GM21367 (cell line): ENCODE measurements around the gene GATA3.
A peak's percentile ranks its signal among the peaks of the same experiment; 100 is the strongest.

Source experiments
- ATAC-seq: cut with Tn5 transposase; IDR thresholded peaks from one replicate; pipeline ENCODE4 v1.9.1; 2021; ENCODE audit not compliant: unreplicated experiment

GATA3 gene

DNA sequence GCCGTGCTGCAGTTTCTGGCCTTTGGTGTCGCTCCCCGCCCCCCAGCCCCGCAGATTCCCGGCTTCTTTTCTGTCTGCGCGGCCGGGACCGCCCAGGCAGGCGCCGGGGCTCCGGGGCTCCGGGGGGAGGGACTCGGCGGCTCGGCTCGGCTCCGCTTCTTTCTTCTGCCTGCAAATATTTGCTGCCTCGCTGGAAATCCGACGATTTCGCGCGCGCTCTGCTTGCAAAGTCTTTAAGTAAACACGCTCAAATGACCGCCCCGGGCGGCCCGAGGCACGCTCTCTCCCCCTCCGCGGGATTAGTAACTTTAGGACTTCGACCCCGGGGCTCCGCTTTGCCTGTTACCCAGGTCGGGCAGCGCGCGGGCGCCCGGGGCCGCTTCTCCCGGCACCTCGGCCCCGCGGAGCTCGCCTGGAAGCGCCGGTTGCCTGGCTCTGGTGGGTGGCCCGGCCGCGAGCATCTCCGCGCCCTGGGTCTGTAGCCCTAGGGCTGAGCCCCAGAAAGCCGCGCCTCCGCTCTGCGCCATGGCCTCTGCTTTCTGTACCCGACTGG, 3.9 kb upstream of the GATA3 start:
- ATAC-seq = no peak

DNA sequence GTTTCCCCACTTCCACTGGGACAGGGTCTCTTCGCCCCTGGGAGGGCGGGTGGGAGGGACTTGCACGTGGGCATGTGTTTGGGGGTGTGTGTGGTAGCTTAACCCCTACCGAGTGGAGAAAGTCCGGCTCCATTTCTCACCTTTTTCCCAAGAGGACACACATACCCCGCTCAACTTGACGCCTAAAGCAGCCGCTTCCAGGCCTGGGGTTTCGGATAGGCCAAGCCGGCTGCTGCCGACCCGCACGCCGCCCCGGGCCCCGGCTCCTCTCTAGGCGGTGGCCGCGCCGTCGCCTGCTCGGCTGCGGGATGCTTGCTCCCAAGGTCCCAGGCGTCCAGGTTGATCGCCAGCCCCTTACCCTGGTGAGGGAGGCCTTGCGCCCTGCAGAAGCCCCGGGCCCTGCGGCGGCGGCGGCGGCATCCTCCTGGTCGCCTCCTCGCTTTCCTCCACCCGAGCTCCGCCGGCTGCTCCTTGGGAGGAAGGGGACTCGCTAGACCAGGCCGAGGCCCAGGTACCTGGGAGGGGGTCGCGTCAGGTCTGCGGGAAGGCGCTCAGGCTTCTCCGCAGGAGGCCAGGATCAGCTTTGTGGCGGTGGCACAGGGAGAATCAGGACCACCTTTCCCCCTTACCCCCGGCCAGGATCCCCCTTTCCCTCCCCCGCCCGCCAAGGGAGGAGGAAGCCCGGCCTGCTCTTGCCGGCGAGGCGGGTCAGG, 3.2 kb upstream of the GATA3 start:
- ATAC-seq = no peak

DNA sequence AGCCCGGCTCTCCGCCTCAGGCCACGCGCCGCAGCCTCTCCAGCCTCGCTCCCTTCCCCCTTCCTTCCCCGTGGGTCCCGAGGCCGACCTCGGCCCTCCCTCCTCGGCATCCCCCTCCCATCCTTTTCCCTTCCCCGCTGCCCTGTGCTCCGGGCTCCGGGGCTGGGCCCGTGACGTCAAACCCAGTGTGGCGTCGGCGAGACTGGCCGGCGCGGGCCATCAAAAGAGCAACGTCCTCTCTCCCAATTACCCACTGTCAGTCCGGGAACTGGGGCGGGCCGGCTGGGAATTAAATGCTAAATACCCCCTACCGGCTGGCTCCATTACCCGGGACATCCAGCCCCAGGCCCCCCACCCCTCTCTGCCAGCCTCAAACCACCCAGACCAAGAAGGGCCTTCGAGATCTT, 2.6 kb upstream of the GATA3 start:
- no peak for ATAC-seq

DNA sequence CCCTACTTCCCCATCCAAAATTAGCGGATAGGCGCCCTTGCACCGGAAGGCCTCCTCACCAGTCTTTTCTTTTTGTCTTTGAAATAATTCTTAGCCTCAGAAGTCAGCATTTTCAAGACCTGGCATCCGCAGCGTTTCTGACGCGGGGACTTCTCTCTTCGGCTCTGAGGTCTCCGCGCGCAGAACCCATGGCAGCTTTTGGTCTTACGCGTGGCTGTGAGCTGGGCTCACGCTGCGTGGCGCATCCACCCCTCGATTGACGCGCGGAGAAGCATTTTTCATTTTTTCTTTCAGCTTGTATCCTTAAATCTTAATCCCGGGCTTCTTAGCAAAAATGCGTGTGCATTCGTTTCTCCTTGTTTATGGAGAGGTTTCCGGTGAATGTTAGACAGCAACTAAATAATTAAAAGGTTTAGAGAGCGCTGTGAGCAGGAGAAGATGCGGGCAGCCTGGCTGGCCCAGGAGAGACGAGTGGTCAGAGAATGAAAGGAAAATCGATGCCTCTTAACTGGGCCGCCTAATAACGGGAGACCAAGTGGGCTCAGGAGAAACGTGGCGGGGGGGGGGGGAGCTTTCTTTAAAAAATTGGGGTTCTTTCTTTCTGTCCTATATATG, 2.0 kb upstream of the GATA3 start:
- no peak for ATAC-seq

DNA sequence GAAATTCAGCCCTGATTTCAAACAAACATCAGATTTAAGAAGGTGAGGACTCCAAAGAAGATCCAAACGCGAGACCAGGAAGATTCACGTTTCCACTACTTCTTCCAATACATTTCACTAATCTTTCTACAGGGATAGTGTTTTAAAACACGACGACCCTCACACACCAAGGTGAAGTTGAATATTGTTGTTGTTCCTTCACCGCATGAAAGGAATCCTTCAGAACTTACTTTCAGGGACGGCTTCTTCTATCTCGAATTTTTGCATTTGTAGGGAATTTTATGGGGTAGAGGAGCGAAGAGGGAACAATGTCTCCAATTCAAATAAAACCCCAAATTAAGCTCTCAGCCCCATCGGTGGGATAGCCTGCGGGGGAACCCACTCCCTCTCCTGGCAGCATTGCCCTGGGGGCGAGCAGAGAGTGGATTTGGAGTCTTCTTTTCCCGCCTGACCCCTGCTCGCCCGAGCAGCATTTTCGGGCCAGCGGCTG, 1.5 kb upstream of the GATA3 start:
- no peak for ATAC-seq

DNA sequence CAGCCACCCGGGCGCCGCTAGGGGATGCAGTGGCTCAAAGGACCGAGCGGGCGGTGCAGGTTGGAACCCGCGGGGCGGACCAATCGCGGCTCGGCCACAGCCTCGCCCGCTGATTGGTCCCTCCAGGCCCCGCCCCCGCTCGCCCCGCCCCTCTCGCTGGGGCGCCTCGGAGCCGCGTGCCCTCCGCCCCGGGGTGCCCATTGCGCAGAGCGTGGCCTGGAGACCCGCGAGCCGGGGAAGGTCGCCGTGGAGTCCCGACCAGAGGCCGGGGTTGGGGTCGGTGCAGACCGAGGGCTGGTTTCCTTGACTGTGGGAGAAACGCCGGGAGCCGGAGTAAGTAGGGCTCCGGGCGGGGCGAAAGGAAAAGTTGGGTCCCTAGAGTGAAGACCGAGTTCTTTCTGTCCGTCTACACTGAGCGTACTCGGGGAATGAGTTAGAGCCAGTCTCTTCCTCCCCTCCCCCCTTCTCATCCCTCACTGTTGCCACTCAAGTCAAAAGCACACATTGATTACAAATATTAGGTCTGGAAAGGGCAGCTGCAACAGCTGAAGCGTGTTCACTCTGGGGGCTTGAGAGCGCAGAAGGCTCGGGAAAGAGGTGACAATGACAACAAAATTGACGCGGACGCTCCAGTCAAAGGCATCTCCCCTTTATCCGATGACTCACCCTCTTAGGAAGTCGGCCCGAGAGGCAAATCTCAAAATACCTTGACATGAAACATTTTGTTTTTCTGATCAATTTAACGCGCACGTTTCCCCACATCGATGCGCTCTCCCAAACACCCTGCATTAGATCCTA, 843 bp upstream of the GATA3 start:
- ATAC-seq = peak; percentile 70

DNA sequence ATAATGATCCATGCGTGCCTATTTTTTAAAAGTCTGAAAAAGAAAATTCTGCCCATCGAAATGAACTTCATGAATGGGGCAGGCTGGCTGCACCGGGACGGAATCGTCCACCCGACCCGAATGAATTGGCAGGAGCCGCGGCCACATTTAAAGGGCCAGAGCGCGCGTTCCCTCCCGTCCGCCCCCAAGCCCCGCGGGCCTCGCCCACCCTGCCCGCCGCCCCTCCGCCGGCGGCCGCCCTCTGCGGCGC, 319 bp upstream of the GATA3 start:
- ATAC-seq = no peak

DNA sequence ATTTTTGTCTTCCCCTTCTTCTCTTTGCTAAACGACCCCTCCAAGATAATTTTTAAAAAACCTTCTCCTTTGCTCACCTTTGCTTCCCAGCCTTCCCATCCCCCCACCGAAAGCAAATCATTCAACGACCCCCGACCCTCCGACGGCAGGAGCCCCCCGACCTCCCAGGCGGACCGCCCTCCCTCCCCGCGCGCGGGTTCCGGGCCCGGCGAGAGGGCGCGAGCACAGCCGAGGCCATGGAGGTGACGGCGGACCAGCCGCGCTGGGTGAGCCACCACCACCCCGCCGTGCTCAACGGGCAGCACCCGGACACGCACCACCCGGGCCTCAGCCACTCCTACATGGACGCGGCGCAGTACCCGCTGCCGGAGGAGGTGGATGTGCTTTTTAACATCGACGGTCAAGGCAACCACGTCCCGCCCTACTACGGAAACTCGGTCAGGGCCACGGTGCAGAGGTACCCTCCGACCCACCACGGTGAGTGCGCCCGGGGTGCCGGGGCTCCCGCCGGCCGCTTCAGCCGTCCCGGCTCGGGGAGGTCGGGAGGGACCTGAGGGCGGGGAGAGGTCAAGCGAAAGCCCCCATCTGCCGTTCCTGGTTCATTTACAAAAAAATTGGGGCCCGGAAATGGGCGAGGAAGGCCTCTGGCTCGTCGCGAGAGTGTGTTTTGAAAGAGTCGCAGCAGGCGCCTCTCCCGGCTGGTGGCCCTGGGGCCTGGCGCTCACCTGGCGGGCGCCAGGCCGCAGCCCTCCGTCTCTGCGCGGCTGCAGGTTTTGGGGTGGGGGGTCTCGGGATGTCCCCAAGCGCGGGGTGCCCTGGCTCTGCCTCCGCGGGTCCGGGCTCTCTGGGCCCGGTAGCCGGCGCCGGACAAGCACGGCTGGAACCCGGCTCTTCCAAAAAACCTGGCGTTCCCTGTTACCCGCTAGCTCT, 1.2 kb downstream of the GATA3 start:
- no peak for ATAC-seq

DNA sequence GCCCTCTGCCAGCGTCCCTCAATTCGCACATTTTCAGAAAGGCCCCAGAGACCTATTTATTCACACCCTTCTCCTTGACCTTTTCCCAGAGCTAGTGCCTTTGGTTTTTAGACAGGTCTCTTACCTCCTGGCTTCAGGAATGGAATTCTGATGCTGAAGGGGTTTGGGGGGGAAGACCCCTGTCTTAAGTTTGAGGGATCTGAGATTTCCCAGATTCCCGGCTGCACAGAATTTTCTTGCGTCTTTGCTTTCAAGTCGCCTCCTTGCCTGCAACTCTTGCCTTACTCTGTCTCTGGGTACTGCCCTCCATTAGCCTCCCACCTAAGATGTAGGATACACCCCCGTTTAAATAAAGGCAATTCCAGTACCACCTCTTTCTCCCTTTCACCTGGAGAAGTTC, 1.9 kb downstream of the GATA3 start:
- no peak for ATAC-seq

DNA sequence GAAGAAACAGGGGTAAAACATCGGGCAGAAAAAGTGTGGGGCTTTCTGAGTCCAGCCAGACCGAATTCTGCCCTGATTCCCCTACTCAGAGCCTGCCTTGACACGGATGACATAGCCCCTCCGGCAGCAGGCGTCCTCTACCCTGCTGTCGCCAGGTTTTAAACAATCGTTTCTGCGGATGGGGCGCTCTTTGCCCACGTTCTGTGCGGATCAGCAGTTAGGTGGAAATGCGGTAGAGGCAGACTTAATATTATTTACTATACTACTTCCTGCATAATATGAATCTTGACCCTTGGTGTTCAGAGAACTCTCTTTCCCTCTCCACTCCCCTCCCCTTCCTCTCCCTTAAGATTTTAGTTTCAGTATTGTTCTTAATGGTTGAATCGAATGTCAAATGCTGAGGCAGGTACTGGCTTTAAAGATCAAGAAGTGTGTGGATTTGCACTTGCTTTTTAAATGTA, 2.4 kb downstream of the GATA3 start:
- peak; percentile 24 for ATAC-seq

DNA sequence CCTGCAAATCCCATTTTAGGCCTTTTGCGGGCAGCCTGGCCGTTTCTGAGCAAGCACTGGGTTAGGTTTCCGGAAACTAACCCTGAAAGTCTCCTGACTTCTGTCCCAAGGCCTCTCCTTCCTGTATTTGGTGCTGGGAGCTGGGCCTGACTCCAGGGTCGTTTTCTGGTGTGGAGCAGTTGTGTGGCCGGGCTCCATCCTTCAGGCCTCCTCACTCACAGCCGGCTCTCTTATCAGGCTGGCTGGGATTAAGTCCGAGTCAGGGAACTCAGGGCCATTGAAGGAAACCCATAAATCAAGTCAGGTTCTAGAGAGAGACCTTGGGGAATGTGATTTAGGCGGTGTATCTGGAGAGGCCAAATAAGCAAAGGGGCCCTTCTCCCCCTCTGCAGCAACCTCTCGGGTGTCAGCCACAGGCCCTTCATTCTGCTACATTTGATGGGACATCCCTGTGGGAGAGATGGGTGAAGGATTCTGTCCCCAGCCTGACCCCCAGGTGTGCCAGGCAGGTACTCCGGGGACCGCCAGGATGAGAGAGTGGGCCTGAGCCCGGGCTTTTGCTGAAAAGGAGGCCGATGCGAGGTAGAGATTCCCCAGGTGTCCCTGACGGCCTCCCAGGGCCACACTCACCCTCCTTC, 3.3 kb downstream of the GATA3 start:
- no peak for ATAC-seq

DNA sequence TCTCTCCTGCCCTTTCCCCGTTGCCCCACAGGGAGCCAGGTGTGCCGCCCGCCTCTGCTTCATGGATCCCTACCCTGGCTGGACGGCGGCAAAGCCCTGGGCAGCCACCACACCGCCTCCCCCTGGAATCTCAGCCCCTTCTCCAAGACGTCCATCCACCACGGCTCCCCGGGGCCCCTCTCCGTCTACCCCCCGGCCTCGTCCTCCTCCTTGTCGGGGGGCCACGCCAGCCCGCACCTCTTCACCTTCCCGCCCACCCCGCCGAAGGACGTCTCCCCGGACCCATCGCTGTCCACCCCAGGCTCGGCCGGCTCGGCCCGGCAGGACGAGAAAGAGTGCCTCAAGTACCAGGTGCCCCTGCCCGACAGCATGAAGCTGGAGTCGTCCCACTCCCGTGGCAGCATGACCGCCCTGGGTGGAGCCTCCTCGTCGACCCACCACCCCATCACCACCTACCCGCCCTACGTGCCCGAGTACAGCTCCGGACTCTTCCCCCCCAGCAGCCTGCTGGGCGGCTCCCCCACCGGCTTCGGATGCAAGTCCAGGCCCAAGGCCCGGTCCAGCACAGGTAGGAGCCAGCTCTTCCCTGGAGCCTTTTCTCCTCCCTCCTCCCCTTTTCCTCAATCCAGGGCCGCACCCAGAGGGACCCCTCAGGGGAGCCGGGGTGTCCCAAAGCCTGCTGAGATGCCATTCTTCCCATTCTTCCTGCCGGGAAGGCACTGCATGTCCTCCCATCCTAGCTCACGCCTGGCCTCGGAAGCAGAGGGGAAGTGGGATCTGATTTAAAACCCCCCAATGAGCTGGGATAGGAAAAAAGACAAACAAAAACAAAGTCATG, 4.0 kb downstream of the GATA3 start:
- no peak for ATAC-seq

DNA sequence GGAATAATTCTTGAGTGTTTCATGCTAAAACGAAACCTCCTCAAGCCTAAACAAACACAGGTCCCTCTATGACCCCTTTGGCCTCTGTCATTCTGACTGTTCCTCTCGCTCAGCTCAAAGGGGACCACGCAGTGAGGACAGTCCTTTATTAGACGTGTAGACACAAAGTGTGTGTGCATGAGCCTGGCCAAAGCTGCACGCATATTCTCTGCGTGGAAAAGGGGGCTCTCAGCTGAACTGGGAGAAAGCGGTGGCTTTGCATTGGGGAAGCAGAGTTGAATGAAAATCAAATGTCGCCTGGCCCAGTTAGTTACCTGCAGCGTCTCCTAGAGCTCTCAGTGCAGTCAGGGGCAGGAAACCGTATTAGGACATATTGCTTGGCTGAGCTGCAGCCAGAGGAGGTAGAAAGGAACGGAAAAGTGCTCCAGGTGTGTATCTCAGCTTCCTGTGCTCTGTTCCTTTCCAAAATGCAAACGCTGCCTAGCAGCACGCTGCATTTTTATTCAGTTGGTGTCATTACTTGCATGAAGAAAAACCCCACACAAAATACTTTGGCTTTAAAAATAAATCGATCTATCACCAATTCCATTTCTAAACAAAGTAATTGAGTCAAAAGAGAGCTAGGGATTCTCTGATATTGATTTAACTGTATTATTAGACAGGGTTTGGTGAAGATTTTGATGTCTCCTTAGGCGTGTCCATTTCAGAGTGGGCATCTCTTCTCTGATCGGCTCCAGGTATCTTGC, 4.9 kb downstream of the GATA3 start:
- no peak for ATAC-seq

DNA sequence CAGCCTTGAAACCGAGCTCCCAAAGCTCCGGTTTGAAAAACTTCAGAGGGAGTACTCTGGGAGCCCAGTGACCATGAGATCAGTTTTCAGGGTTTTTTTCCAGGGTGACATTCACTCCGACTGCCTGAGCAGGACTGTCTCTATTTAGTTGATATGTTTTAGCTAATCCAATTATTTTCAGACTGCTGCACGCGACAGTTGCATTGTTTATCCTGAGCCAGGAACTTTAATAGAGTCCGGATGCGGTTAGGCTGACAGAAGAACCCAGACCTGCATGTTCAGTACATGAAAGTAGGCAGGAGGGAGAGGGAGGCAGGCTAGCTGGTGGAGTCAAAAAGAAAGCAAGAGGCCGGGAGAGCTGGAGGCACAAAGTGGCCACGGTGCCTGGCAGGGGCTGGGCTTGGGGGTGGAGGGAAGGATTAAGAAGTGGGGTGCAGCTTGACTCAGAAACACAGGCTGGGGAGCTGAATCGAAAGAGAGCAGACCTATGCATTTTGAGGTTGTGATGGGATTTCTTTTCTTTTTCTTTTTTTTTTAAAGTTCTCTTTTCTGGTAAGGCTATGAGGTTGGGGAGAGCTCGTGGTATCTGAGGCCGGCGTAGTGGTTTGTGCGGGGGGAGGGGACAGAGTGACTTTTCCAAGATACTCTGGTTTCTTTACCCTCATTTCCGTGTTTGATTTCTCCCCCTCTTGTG, 5.7 kb downstream of the GATA3 start:
- peak; percentile 48 for ATAC-seq

DNA sequence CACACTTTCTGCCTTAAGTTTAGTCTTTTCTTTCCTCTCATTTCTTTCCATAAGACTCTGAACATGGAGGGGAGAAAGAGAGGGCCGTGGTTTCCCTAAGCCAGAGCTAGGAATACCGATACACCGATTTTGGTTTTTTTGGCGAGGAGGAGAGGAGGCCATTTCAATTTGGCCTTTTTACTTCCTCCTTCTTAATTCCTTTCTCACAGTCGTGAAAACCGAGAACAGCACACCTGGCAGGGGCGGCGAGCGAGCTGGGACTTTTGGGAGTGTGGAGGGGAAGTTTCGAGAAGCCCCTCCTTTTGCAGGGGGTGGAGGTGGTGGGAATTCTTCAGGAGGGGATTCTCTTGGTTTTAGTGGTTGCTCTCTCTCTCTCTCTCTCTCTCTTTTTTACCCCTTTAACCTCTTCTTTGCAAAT, 6.2 kb downstream of the GATA3 start:
- no peak for ATAC-seq

DNA sequence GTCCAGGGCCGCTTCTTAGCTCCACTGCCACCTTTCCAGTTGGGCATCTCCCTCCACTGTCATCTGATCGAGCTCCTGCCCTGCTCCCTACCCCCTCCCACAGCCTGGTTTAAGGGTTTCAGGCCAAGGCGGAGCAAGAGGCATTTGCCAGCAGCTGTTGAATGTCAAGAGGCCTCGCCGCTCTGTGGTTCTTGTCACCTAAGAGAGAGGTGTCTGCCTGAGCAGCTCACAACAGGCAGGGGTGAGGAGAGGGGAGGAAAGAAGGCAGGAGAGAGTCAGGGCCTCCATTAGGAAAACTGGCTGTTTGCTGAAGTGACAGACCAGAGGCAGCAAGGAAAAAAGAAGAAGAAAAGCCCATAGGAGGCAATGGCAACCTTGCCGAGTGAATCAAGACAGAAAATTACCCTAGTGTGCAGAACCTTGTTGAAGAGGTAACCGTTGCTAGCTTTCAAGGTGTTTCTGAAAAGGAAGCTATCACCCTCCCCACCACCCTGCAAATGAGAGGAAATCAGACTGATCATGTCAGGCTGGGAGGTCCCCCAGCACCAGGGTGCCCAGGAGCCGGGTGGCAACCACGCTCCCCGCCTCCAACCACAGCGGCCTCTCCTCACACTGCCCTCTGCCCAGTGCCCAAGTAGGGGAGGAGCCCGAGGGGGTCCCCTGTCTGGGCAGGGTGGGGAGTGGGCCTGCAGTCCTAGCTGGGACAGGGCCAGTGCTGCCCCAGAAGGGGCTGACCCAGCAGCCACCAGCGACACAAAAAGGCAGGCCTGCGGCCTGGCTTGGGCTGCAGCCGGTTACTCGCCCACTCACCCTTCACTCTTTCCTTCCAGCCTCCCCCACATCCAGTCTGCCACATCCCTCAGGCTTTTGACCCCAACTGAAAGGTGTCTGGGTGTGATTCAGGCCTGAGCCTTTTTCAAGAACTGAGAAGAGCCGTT, 7.1 kb downstream of the GATA3 start:
- no peak for ATAC-seq
